T47D (cell line): ENCODE data around the gene CGB1.
"Not testable (repeated sequence)": the region's sequence is repeated elsewhere in the genome, so short reads cannot be mapped to it uniquely, and the experiment has no call there.

Source experiments
- DNase-seq, 2 experiments: peaks; one replicate each; pipeline versions ENCODE4 v3.0.0 to v3.0.0-alpha.2; 2011 to 2012; ENCODE audit warnings: low read depth in 1 of 2, low spot score in 1 of 2
- JUND ChIP-seq: IDR thresholded peaks from 2 replicates; pipeline ENCODE4 v1.6.1; 2012; ENCODE audit warnings: low read depth
- in situ Hi-C: cut with HindIII; loops from 2 replicates; pipeline ENCODE4 v1.10.0; 2016; ENCODE audit warnings: low sequenced_read_pairs, low pct_unique_long_range_greater_than_20kb

Gene CGB1

GRCh38 chr19:49036815-49037214, at the start of gene CGB1:
Gene CGB1, minus strand, starts transcription at chr19:49036895. Its CDS starts 184 bp downstream, at chr19:49036711.
- DNase-seq, result peak in 1 of 2 experiments; percentile 29
- in situ Hi-C loops, result not testable (repeated sequence)

- DNase-seq, result no peak
- in situ Hi-C loops, result no loop called here
- no peak for TF ChIP-seq JUND
These were observed 49.6 kb upstream of the CGB1 start for GRCh38 chr19:49086296-49086695.

DNA sequence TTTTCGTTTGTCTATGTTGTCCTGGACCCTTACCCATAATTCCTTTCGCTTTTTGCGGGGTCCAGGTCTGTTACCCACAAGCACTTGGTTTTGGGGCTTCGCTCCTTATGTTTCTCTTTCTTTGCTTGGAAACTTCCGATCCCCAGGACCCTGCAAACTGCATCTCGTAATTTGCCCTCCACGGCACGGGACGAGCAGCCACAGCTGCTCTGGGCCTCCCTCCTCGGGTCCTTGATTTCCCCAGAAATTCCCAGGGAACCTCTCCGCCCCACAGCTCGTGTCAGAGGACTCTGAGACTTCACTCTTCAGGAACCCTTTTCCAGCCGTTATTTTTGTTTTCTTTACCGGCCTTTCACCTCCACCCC, 49.2 kb upstream of the CGB1 start:
- in situ Hi-C loops, result no loop called here
- no peak for TF ChIP-seq JUND
- no peak for DNase-seq

DNA sequence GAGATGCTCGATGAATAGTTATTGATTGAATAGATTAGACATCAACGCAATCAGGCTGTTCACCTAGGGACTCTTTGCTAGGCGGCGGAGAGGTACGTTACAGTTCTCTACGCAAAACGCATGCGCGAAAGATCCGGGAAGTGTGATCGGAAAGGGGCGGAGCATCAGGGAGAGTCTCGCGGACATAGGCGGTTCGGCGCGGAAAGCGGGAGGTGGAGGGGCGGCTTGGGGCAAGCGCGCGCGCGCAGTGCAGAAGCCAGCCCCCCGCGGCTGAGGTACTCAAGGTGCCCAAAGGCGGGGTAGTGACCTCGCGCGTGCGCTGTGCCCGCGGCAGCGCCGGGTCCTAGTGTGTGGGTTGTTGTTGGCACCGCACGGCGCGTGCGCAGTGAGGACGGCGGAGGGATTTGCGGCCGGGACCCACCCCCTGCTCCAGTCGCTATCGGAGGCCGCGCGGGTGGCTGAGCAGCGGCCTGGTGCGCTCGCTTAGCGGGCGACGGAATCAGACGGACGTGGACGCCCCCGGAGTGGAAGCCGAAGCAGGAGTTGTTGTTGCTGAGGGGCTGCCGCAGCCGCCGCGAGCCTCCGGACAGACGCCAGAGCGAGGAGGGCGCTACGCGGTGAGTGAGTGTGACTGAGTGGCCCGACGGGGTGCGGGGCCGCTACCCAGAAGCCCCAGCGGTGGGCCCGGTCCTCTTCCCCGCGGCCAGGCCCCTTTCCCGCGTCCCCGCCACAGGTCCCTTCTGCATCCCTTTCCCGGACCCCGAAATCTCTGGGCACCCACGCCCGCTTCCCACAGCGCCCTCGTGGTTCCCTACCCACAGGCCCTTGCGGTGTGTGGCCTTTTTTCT, 48.5 kb upstream of the CGB1 start, which contains the start of gene SNRNP70:
Gene SNRNP70 (plus strand): TSS at position 432 of the 848 bp plus-strand sequence. CDS start 964 bp downstream, outside the sequence.
- no peak for TF ChIP-seq JUND
- in situ Hi-C loops, result no loop called here
- peak; percentile 97 to 99 for DNase-seq

DNA sequence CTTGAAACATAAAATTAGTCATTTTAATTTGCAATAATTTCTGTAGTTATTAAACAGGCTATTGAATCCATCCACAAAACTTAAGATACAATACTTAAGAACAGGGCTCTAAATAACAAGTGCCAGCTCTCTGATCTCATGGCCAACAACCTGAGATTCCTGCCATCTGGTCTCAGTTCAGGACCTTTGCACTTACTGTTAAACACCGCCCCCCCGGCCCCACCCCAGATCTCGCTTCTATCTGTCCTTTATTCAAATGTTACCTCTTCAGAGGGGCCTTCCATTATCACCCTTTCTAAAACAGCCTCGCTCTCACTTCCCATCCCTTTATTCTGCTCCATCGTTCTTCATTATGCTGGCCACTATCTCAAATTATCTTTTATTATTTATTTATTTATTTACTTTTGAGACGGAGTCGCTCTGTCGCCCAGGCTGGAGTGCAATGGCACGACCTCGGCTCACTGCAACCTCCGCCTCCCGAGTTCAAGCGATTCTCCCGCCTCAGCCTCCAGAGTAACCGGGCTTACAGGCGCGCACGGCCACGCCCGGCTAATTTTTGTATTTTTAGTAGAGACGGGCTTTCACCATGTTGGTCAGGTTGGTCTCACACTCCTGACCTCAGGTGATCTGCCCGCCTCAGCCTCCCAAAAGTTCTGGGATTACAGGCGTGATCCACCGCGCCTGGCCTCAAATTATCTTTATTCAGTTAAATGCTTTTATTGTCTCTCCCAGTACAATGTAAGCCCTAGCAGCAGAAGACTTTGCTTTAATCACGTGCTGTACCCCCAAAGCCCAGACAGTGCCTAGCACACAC, 47.7 kb upstream of the CGB1 start:
- in situ Hi-C loops, result no loop called here
- TF ChIP-seq JUND, result no peak
- DNase-seq, result no peak

- in situ Hi-C loops, result no loop called here
- TF ChIP-seq JUND, result no peak
These were observed 44.6 kb upstream of the CGB1 start for GRCh38 chr19:49081273-49081672.

DNA sequence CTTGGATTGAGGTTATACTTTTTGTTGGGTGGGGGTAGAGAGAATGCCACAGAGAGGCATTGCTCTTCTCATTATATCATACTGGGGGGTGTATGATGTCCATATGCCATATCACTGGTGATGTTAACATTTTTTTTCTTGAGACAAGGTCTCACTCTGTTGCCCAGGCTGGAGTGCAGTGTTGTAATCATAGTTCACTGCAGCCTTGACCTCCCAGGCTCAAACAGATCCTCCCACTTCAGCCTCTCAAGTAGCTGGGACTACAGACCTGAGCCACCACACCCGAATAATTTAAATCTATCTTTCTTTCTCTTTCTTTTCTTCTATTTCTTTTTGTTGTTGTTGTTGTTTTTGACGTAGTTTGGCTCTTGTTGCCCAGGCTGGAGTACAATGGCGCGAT, 43.7 kb upstream of the CGB1 start:
- TF ChIP-seq JUND, result no peak

More at GRCh38 chr19:49081273-49081672, 44.6 kb upstream of the CGB1 start:
- no peak for DNase-seq

GRCh38 chr19:49074869-49075268, 38.2 kb upstream of the CGB1 start:
- in situ Hi-C loops, result not testable (repeated sequence)
- DNase-seq, result peak in 1 of 2 experiments; percentile 64

More for the DNA sequence above, 43.7 kb upstream of the CGB1 start:
- no peak for DNase-seq
- in situ Hi-C loops, result no loop called here

GRCh38 chr19:49073514-49074378, 37.1 kb upstream of the CGB1 start:
- TF ChIP-seq JUND, result no peak
- peak in 1 of 2 experiments; percentile 67 for DNase-seq
- in situ Hi-C loops, result no loop called here

GRCh38 chr19:49071860-49072547, 35.3 kb upstream of the CGB1 start:
- no peak for DNase-seq
- in situ Hi-C loops, result no loop called here
- TF ChIP-seq JUND, result no peak

DNA sequence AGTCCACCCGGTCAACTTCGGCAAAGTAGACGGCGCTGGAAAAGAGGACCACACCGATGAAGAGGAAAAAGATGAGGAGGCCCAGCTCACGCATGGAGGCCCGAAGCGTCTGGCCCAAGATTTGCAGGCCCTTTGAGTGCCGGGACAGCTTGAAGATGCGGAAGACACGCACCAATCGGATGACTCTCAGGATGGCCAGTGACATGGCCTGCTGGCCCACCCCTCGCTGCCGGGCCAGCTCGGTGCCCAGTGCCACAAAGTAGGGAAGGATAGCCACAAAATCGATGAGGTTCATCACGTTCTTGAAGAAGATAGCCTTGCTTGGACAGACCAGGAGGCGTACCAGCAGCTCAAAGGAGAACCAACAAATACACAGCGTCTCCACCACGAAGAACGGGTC, 33.7 kb upstream of the CGB1 start:
- TF ChIP-seq JUND, result no peak
- DNase-seq, result no peak
- in situ Hi-C loops, result no loop called here

- no peak for DNase-seq
- TF ChIP-seq JUND, result no peak
- in situ Hi-C loops, result no loop called here
These were observed 32.3 kb upstream of the CGB1 start for GRCh38 chr19:49069026-49069425.
